ENCODE data around the gene KIAA1958.

Gene KIAA1958

DNA sequence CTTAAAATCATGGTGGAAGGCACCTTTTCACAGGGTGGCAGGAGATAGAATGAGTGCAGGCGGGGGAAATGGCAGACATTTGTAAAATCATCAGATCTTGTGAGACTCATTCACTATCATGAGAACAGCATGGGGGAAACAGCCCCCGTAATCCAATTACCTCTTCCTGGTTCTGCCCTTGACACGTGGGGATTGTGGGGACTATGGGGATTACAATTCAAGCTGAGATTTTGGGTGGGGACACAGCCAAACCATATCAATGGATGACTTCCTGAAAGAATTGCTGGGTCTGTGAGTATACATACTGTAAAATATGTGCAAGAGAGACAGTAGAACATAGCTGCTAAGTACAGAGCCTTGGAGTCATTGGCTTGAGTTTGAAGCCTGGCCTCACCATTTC lies 47.0 kb downstream of the KIAA1958 start:
- no peak for DNase-seq

DNA sequence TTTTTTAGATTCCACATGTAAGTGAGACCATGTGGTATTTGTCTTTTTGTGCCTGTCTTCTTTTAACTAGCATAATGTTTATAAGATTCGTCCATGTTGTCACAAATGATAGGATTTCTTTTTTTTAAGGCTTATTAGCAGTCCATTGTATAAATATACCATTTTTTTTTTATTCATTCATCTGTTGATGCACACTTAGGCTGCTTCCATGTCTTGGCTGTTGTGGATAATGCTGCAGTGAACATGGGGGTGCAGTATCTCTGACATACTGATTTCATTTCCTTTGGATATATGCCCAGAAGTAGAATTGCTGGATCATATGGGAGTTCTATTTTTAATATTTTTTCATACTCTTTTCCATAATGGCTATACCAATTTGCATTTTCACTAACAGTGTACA lies 48.7 kb downstream of the KIAA1958 start:
- no peak for DNase-seq

- DNase-seq: no peak
Observed at GRCh38 chr9:112535811-112536210, 49.2 kb downstream of the KIAA1958 start.

DNA sequence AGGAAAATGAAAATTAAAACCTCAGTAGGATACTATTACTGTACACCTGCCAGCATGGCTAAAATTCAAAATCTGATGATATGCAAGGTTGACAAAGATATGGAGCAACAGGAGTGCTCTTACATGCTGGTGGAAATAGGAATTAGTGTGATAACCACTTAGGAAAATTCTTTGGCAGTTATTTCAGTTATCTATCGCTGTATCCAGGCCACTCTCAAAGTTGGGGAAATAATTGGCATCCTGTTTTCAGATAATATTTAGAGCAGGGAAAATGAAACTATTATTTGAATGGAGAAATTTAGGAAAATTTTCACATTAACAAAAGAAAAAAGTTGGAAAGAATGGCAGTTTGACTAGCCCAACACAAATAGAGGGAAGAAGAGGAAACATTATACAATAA lies 50.9 kb downstream of the KIAA1958 start:
- no peak for DNase-seq

GRCh38 chr9:112540800-112541199 lies 54.2 kb downstream of the KIAA1958 start:
- no peak for DNase-seq

DNA sequence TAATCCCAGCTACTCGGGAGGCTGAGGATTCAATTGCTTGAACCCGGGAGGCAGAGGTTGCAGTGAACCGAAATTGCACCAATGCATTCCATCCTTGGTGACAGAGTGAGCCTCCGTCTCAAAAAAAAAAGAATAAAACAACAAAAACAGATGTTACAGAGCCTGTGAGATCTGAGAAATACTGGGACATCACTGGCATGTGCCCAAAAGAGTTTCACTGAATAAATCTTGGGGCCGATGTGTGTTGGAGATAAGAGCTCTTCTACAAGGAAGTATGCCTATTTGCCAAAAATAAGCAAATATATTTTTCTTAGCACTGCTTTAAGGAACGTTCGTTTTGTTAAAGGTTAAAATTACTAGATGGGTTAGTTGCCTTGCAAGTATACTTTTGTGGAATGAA lies 55.1 kb downstream of the KIAA1958 start:
- no peak for DNase-seq

- no peak for DNase-seq
Observed at GRCh38 chr9:112542593-112543292, 56.1 kb downstream of the KIAA1958 start.

DNA sequence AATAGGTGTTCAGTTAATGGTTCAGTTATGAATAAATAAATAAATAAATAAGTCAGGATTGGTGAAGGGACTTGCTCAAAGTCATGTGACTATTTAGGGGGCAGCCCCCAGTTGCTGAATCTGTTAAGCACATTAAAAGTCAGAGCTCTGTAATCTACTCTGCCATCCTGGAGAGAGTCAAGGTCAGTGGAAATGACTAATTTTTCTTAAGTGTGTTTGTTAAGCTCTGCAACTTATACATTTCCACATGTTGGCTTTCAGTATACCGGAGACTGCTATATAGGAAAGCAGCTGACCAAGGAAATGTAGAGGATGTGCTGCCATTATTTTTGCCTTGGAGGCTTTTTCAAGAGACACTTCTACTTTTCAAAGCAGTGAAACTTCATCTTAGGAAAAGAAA lies 57.9 kb downstream of the KIAA1958 start:
- DNase-seq: no peak

- no peak for DNase-seq
Observed at GRCh38 chr9:112545237-112545636, 58.6 kb downstream of the KIAA1958 start.

GRCh38 chr9:112546149-112547012 lies 59.8 kb downstream of the KIAA1958 start:
- DNase-seq: no peak

GRCh38 chr9:112548051-112548440 lies 61.4 kb downstream of the KIAA1958 start:
- DNase-seq: no peak

DNA sequence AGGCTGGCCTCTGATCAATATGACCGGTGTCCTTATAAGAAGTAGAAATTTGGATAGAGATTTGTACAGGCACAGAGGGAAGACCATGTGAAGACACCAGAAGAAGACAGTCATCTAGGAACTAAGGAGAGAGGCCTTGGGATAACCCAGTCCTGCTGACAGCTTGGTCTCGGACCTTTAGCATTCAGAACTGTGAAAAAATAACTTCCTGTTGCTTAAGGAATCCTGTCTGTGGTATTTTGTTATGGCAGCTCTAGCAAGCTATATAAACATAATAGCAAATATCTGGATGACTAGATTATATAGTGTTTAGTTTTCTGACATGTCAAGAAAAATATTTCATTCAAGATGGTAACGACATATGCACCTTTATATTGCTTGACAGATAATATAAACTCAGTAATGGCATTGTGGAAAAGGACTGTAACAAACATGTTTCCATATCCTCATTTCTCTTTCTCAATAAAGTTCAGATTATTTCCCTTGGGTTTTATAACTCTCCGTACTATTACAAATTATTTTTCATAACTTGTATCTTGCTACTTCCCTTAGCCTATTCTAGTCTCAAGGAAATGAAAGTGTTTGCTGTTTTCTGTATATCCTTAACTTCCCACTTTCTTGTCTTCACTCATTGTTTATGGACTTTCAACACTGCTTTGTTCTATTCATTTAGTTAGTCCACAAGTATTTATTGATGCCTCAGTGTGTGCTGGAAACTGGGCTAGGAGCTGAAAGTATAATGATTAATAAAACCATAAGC lies 62.4 kb downstream of the KIAA1958 start:
- no peak for DNase-seq

- no peak for DNase-seq
Observed at GRCh38 chr9:112550531-112550930, 63.9 kb downstream of the KIAA1958 start.

- no peak for DNase-seq
Observed at GRCh38 chr9:112551641-112552040, 65.0 kb downstream of the KIAA1958 start.

- DNase-seq: no peak
Observed at GRCh38 chr9:112552229-112553056, 65.8 kb downstream of the KIAA1958 start.

GRCh38 chr9:112553256-112553826 lies 66.7 kb downstream of the KIAA1958 start:
- no peak for DNase-seq

DNA sequence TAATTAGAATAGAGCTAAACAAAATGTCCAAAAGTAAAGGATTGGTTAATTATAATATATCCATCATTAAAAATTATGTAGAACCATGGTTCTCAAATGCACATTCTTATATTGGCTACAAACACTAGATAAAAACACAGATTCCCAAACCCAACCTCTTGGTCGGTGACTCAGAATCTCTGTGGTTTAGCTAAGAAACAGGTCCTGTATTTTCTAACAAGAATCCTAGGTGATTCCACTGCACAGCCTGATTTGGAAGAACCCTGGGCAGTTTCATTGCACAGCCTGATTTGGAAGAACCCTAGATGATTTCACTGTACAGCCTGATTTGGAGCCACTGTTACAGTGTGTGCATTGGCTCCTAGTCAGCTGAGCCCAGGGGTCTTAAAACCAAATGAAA lies 67.9 kb downstream of the KIAA1958 start:
- no peak for DNase-seq

GRCh38 chr9:112555101-112555643 lies 68.5 kb downstream of the KIAA1958 start:
- no peak for DNase-seq

DNA sequence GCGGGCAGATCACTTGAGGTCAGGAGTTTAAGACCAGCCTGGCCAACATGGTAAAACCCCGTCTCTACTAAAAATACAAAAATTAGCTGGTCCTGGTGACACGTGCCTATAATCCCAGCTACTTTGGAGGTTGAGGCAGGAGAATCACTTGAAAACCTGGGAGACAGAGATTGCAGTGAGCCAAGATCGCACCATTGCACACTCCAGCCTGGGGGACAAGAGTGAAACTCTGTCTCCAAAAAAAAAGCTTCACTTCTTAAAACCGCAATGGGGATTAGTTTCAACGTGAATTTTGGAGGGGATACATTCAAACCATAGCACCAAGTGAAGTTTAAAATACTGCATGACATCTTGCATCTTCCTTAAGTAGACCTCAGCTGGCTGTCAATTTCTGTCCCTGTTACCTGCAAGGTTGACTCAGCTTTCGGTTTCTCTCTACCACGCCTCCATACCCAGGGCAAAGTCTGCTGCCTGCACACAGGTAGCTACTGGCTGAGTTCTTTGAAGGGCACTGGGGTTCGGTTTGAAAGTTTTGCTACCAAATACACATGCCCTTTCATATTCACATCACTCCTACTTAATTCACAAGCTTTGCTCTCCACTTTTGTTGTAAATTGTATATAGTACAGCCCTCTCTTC lies 69.3 kb downstream of the KIAA1958 start:
- no peak for DNase-seq

DNA sequence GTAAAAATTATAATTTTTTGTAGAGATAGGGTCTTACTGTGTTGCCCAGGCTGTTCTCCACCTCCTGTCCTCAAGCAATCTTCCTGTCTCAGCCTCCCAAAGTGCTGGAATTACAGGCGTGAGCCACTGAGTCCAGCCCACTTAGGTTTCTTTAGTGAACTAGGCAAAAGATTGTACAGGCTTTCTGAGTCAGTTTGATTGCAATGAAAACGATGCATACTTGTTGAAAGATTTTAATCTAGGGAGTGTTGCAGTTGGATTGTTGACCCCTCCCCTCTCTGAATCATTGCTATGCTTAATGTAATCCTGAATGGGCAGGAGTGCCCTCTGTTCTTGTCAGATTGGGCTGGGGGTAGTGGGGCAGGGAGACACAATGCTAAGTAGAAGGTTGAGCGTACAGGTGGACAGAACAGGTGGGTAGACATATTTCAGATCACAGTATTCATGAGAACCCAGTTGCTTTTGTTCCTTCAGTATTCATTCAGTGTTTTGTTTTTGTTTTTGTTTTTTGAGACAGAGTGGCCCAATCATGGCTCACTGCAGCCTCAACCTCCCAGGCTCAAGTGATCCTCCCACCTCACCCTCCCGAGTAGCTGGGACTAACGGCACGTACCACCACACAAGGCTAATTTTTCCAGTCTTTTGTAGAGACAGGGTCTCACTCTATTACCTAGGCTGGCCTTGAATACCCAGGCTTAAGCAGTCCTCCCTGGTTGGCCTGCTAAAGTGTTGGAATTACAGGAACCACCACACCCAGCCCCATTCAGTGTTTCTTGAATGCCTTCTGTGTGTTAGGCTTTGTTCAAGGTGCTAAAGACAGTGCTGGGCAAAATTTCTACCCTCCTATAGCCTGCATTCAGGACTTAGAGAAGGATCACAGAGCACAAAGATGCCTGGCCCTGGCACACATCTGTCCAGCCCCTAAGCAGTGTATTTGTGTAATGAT lies 70.1 kb downstream of the KIAA1958 start:
- no peak for DNase-seq

Data from GDM1 (cell line).